GDM1 (cell line): ENCODE measurements around the gene ARHGEF10L.

ENCODE experiments used
- DNase-seq: peaks from one replicate; lab custom pipeline; 2025; lab: John Stamatoyannopoulos, UW

ARHGEF10L gene

GRCh38 chr1:17711577-17711910 is 172.0 kb downstream of the ARHGEF10L start:
- DNase-seq: no peak

- DNase-seq: no peak
Measured at GRCh38 chr1:17711941-17712340, 172.4 kb downstream of the ARHGEF10L start.

GRCh38 chr1:17713993-17714392 is 174.5 kb downstream of the ARHGEF10L start:
- DNase-seq: no peak

GRCh38 chr1:17717594-17718535 is 178.4 kb downstream of the ARHGEF10L start:
- DNase-seq: no peak

- no peak for DNase-seq
Measured at GRCh38 chr1:17719874-17720273, 180.4 kb downstream of the ARHGEF10L start.

- DNase-seq: no peak
Measured at GRCh38 chr1:17721444-17721843, 181.9 kb downstream of the ARHGEF10L start.

GRCh38 chr1:17723684-17724083 is 184.2 kb downstream of the ARHGEF10L start:
- no peak for DNase-seq

GRCh38 chr1:17724150-17724549 is 184.7 kb downstream of the ARHGEF10L start:
- DNase-seq: no peak

- no peak for DNase-seq
Measured at GRCh38 chr1:17725084-17725719, 185.7 kb downstream of the ARHGEF10L start.

- no peak for DNase-seq
Measured at GRCh38 chr1:17725811-17726582, 186.5 kb downstream of the ARHGEF10L start.

- DNase-seq: no peak
Measured at GRCh38 chr1:17728123-17728712, 188.7 kb downstream of the ARHGEF10L start.

GRCh38 chr1:17729248-17729647 is 189.8 kb downstream of the ARHGEF10L start:
- no peak for DNase-seq

- DNase-seq: no peak
Measured at GRCh38 chr1:17729909-17730308, 190.4 kb downstream of the ARHGEF10L start.

GRCh38 chr1:17731460-17731859 is 192.0 kb downstream of the ARHGEF10L start:
- DNase-seq: no peak

- DNase-seq: no peak
Measured at GRCh38 chr1:17732475-17732874, 193.0 kb downstream of the ARHGEF10L start.

- no peak for DNase-seq
Measured at GRCh38 chr1:17733661-17734060, 194.2 kb downstream of the ARHGEF10L start.

GRCh38 chr1:17734609-17735008 is 195.1 kb downstream of the ARHGEF10L start:
- DNase-seq: no peak

GRCh38 chr1:17735348-17735747 is 195.8 kb downstream of the ARHGEF10L start:
- DNase-seq: no peak

GRCh38 chr1:17735793-17736192 is 196.3 kb downstream of the ARHGEF10L start:
- DNase-seq: no peak

GRCh38 chr1:17736625-17737024 is 197.1 kb downstream of the ARHGEF10L start:
- no peak for DNase-seq

GRCh38 chr1:17739050-17739449 is 199.6 kb downstream of the ARHGEF10L start:
- no peak for DNase-seq

GRCh38 chr1:17741052-17741451 is 201.6 kb downstream of the ARHGEF10L start:
- no peak for DNase-seq
